Neural progenitor cell (in vitro differentiated cells): ENCODE measurements around the gene ZCCHC18.

Experiments used
- EZH2 ChIP-seq: fragments of 200-600 bp; sonication (generic); IDR thresholded peaks from 2 replicates; pipeline ENCODE4 v1.6.1; 2017; ENCODE audit warnings: antibody characterized with exemption, mild to moderate bottlenecking, moderate library complexity
- EZH2phosphoT487 ChIP-seq: fragments of 200-600 bp; sonication (generic); IDR thresholded peaks from 2 replicates; pipeline ENCODE4 v1.6.1; 2017; ENCODE audit warnings: antibody characterized with exemption
- TF ChIP-seq, protein P1 (sequence below): fragments of 200-600 bp; sonication (generic); IDR thresholded peaks from 2 replicates; pipeline ENCODE4 v1.5.1; 2017; ENCODE audit warnings: antibody characterized with exemption, mild to moderate bottlenecking

DNA sequence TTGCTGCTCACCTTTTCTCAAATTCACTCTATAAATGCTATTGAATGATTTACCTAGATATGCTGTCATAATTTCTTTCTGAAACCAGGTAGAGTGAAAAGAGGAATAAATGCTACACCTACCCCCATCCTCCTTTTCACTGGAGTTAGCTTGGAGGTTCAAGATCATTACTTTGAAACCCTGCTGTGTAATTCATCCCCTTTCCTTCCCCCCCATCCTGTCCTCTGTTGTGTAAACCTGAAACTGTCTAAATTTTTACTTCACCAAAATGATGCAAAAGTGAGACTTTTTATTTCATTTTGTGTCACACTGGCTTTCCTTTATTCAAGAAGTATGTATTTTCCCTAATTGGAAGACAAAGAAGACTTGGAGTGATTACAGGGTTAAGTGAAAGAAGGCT is 5.4 kb downstream of the ZCCHC18 start:
- TF ChIP-seq, protein P1, sequence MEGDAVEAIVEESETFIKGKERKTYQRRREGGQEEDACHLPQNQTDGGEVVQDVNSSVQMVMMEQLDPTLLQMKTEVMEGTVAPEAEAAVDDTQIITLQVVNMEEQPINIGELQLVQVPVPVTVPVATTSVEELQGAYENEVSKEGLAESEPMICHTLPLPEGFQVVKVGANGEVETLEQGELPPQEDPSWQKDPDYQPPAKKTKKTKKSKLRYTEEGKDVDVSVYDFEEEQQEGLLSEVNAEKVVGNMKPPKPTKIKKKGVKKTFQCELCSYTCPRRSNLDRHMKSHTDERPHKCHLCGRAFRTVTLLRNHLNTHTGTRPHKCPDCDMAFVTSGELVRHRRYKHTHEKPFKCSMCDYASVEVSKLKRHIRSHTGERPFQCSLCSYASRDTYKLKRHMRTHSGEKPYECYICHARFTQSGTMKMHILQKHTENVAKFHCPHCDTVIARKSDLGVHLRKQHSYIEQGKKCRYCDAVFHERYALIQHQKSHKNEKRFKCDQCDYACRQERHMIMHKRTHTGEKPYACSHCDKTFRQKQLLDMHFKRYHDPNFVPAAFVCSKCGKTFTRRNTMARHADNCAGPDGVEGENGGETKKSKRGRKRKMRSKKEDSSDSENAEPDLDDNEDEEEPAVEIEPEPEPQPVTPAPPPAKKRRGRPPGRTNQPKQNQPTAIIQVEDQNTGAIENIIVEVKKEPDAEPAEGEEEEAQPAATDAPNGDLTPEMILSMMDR: no peak
- TF ChIP-seq EZH2 (no peak), EZH2phosphoT487 (no peak)
